AG04450 (cell line): ENCODE measurements around the gene SHISA5. TPM values are rescaled to one million over a fixed set of nuclear protein-coding genes. Genes with fewer than 3 reads are reported as not detected.
"Not testable (repeated sequence)": the region's sequence is repeated elsewhere in the genome, so short reads cannot be mapped to it uniquely, and the experiment has no call there.

Experiments
- CTCF ChIA-PET: fragments of 300-600, 350-600 bp; formaldehyde crosslinking; extraction: SDS; loops from one replicate; lab custom pipeline; 2022; ENCODE audit warnings: antibody characterized with exemption, inconsistent platforms; lab: Charles Lee
- POLR2A ChIA-PET: fragments of 350-600 bp; formaldehyde crosslinking; extraction: SDS; loops from one replicate; lab custom pipeline; 2021; ENCODE audit warnings: antibody characterized with exemption, inconsistent platforms; lab: Yijun Ruan, JAX
- DNase-seq: peaks from one replicate; pipeline ENCODE4 v3.0.0-alpha.2; 2011; ENCODE audit warnings: low read depth, low spot score
- H3K27ac ChIP-seq: one replicate; pipeline ENCODE4 v1.5.1; 2012; ENCODE audit warnings: low read depth, low read length, control low read depth
- H3K27me3 ChIP-seq: one replicate; pipeline ENCODE4 v1.6.0; 2012; ENCODE audit warnings: low read length; ENCODE audit not compliant: control insufficient read depth, insufficient read depth
- H3K4me3 ChIP-seq: 2 replicates; pipeline ENCODE4 v1.5.1; 2011; ENCODE audit warnings: mild to moderate bottlenecking, low read depth, low read length, control low read depth
- H3K9me3 ChIP-seq: 2 replicates; pipeline ENCODE4 v1.5.1; 2012; ENCODE audit warnings: low read length; ENCODE audit not compliant: control insufficient read depth, insufficient read depth
- polyA plus RNA-seq: library from polyadenylated mRNA; depleted of rRNA; stranded (reverse); fragments of >200 nt; gene quantifications from 2 replicates; pipeline ENCODE4 v1.2.3, GENCODE V29; 2011
- TF ChIP-seq, protein P1 (sequence below): IDR thresholded peaks from 2 replicates; pipeline ENCODE4 v1.5.1; 2011; ENCODE audit warnings: low read depth, low read length, control low read depth, inconsistent platforms

SHISA5 gene
- polyA plus RNA-seq, 1 experiment, result 124 TPM

DNA sequence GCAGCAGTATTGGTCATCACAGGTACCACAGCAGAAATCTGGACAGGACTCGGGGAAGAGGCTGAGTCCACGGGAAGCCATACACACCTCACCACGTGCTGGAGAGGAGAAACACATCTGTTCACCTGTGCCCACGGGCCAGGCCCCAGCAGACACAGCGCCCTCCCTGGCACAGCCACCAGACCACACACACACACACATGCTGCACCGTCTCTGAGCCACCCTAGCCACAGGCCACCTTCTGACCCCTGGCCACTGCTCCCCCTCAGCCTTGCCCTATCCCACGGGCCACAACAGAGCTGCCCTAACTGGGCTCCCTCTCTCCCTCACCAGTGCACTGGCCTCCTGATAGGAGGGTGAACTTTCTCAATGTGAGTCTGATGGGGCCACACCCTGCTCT, 2.8 kb downstream of the SHISA5 start:
- POLR2A ChIA-PET, result no interaction called here
- no peak overlapping the region for H3K4me3 ChIP-seq
- no peak for DNase-seq
- no peaks in the 10 kb centered on the region for H3K27me3 ChIP-seq
- TF ChIP-seq, protein P1, sequence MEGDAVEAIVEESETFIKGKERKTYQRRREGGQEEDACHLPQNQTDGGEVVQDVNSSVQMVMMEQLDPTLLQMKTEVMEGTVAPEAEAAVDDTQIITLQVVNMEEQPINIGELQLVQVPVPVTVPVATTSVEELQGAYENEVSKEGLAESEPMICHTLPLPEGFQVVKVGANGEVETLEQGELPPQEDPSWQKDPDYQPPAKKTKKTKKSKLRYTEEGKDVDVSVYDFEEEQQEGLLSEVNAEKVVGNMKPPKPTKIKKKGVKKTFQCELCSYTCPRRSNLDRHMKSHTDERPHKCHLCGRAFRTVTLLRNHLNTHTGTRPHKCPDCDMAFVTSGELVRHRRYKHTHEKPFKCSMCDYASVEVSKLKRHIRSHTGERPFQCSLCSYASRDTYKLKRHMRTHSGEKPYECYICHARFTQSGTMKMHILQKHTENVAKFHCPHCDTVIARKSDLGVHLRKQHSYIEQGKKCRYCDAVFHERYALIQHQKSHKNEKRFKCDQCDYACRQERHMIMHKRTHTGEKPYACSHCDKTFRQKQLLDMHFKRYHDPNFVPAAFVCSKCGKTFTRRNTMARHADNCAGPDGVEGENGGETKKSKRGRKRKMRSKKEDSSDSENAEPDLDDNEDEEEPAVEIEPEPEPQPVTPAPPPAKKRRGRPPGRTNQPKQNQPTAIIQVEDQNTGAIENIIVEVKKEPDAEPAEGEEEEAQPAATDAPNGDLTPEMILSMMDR, result no peak
- CTCF ChIA-PET, result interaction anchor here (0.6 kb wide), 1 partner anchor 239 kb away, joined by 3 read pairs; no protein-coding TSS in a partner anchor
- no peak overlapping the region for H3K27ac ChIP-seq
- H3K9me3 ChIP-seq, result no peaks in the 10 kb centered on the region; the same call in 1 of the 2 replicates

DNA sequence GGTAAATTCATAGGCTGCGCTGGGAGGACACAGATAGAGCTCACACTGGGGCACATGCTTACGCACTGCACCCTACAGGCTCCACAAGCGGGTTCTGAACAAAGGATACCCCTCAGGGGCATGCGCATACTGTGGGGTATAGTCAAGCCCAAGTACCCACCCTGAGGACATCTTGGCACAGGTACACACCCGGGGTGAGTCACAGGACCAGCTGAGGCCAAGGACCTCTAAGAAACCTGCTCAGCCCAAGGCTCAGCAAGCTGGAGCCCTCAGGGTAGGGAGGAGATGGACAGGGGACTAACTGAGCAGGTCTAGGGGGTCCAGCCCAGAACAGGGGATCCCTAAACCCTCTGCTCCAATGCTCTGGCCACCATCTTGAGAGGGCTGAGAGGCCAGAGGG, 3.3 kb downstream of the SHISA5 start:
- TF ChIP-seq, protein P1, result no peak
- no peak overlapping the region for H3K4me3 ChIP-seq
- H3K27me3 ChIP-seq, result no peaks in the 10 kb centered on the region
- POLR2A ChIA-PET, result no interaction called here
- no peak for DNase-seq
- CTCF ChIA-PET, result no interaction called here
- no peak overlapping the region for H3K27ac ChIP-seq
- no peaks in the 10 kb centered on the region; the same call in 1 of the 2 replicates for H3K9me3 ChIP-seq

DNA sequence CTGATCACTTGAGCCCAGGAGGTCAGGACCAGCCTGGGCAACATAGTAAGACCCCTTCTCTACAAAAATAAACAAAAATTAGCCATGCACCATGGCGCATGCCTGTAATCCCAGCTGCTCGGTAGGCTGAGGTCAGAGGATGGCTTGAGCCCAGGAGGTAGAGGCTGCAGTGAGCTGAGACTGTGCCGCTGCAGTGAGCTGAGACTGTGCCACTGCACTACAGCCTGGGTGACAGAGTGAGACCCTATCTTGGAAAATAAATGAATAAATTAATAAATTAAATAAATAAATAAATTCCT, 10.8 kb downstream of the SHISA5 start:
- ChIA-PET CTCF (interaction anchor here (0.7 kb wide), 1 partner anchor 56 kb away, joined by 3 read pairs; no protein-coding TSS in a partner anchor), POLR2A (no interaction called here)
- Histone ChIP-seq H3K9me3 (no peaks in the 10 kb centered on the region), H3K27ac (no peak overlapping the region), H3K4me3 (no peak overlapping the region), H3K27me3 (no peaks in the 10 kb centered on the region)
- no peak for DNase-seq
- TF ChIP-seq, protein P1, result no peak

DNA sequence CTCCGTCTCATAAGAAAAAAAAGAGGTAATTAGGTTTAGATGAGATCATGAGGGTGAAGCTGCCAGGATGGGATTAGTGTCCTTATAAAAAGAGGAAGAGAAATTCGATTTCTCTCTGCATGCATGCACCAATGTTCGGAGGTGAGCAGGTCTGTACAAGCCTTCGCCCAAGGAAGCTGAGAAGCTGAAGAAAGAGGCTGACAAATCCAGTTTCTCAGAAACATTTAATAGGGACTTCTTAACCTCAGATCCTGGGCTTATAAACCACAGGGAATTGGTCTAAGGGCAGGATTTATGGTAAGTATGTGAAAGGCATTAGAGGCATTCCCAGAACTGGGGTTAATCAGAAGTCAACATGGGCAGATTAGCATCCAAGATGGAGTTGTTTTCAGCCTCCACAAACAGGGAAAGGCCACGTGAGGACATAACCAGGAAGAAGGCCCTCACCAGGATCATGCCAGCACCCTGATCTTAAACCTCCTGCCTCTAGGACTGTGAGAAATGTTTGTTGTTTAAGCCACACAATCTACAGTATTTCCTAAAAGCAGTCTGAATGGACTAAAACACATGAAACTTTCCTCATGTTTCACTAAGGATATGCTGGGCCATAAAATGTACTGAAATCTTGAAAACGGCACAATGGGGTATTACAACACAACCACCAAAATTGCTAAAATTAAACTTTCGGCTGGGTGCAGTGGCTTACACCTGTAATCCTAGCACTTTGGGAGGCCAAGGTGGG, 11.3 kb downstream of the SHISA5 start:
- DNase-seq, result no peak
- POLR2A ChIA-PET, result no interaction called here
- CTCF ChIA-PET, result no interaction called here

DNA sequence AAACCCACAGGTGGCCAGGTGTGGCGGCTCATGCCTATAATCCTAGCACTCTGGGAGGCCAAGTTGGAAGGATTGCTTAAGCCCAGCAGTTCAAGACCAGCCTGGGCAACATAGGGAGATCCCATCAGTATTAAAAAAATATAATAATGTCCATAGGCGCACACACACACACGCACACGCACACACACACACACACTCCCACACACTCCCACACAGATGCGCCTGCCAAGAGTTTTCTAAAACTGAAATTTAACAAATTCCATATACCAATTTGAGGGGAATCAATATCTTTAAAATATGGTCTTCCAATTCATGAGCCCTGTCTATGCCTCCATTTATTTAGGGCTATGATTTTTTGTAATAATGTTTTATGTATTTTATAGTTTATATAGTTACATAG, 17.0 kb downstream of the SHISA5 start:
- TF ChIP-seq, protein P1, result no peak
- CTCF ChIA-PET, result interaction anchor here (1.1 kb wide), 1 partner anchor 62 kb away, joined by 4 read pairs; no protein-coding TSS in a partner anchor
- H3K4me3 ChIP-seq, result no peak overlapping the region
- POLR2A ChIA-PET, result no interaction called here
- H3K27me3 ChIP-seq, result no peaks in the 10 kb centered on the region
- H3K9me3 ChIP-seq, result no peaks in the 10 kb centered on the region
- no peak overlapping the region for H3K27ac ChIP-seq
- DNase-seq, result no peak

More for the DNA sequence above, 11.3 kb downstream of the SHISA5 start:
- Histone ChIP-seq H3K27me3 (no peaks in the 10 kb centered on the region), H3K4me3 (no peak overlapping the region), H3K27ac (no peak overlapping the region), H3K9me3 (no peaks in the 10 kb centered on the region)
- TF ChIP-seq, protein P1, result no peak

DNA sequence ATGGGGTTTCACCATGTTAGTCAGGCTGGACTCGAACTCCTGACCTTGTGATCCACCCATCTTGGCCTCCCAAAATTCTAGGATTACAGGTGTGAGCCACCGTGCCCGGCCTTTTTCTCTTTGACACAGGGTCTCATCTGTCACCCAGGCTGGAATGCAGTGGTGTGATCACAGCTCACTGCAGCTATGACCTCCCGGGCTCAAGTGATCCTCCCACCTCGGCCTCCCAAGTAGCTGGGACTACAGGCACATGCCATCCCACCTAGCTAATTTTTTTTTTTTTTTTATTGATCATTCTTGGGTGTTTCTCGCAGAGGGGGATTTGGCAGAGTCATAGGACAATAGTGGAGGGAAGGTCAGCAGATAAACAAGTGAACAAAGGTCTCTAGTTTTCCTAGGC, 21.2 kb downstream of the SHISA5 start:
- POLR2A ChIA-PET, result not testable (repeated sequence)
- CTCF ChIA-PET, result interaction anchor here (1.6 kb wide), 1 partner anchor 10 kb away, joined by 8 read pairs; no protein-coding TSS in a partner anchor

DNA sequence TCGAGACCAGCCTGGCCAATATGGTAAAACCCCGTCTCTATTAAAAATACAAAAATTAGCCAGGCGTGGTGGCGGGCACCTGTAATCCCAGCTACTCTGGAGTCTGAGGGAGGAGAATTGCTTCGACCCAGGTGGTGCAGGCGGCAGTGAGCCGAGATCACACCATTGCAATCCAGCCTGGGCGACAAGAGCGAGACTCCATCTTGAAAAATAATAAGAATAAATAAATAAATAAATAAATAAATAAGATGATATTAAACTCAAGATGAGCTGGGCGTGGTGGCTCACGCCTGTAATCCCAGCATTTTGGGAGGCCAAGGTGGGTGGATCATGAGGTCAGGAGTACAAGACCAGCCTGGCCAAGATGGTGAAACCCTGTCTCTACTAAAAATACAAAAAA, 23.1 kb downstream of the SHISA5 start:
- H3K27ac ChIP-seq, DNase-seq, H3K27me3 ChIP-seq, CTCF ChIA-PET, H3K9me3 ChIP-seq, H3K4me3 ChIP-seq: not testable (repeated sequence)
- POLR2A ChIA-PET, result interaction anchor here (0.6 kb wide), 1 partner anchor 41 kb away, joined by 3 read pairs; the partner anchor contains the start of gene TMA7

More for the DNA sequence above, 21.2 kb downstream of the SHISA5 start:
- H3K27me3 ChIP-seq, H3K4me3 ChIP-seq, H3K9me3 ChIP-seq, DNase-seq, H3K27ac ChIP-seq: not testable (repeated sequence)
